Choroid plexus epithelial cell (primary cell): ENCODE measurements around the gene DSP.

Experiments
- DNase-seq: peaks from one replicate; pipeline ENCODE4 v3.0.0-alpha.2; 2010; ENCODE audit warnings: low read depth
- H3K4me3 ChIP-seq: 2 replicates; pipeline ENCODE4 v1.5.1; 2011; ENCODE audit warnings: low read depth, mild to moderate bottlenecking, control low read depth, low read length, moderate library complexity
- CTCF ChIP-seq: conservative IDR thresholded peaks from 2 replicates; pipeline ENCODE4 v1.5.1; 2011; ENCODE audit warnings: low read depth, mild to moderate bottlenecking, control low read depth, inconsistent platforms, low read length, moderate library complexity

Gene DSP

GRCh38 chr6:7604506-7604905, 63.0 kb downstream of the DSP start:
- H3K4me3 ChIP-seq = no peak overlapping the region
- DNase-seq = no peak
- no peak for TF ChIP-seq CTCF

- peak; percentile 82 for TF ChIP-seq CTCF
- peak; percentile 80 for DNase-seq
- peak overlapping the region; percentile 23 for H3K4me3 ChIP-seq
Measured at GRCh38 chr6:7615611-7616383, 74.3 kb downstream of the DSP start.

GRCh38 chr6:7617801-7618764, 76.6 kb downstream of the DSP start:
- no peak overlapping the region for H3K4me3 ChIP-seq
- peak; percentile 70 for DNase-seq
- peak; percentile 11 for TF ChIP-seq CTCF

- peak; percentile 31 for DNase-seq
- no peak overlapping the region for H3K4me3 ChIP-seq
- TF ChIP-seq CTCF = no peak
Measured at GRCh38 chr6:7621761-7622160, 80.3 kb downstream of the DSP start.

- peak; percentile 45 for DNase-seq
- TF ChIP-seq CTCF = no peak
Measured at GRCh38 chr6:7624796-7625710, 83.6 kb downstream of the DSP start.

GRCh38 chr6:7628479-7628878, 87.0 kb downstream of the DSP start:
- DNase-seq = no peak
- H3K4me3 ChIP-seq = no peak overlapping the region
- no peak for TF ChIP-seq CTCF

More at GRCh38 chr6:7624796-7625710, 83.6 kb downstream of the DSP start:
- H3K4me3 ChIP-seq = no peak overlapping the region
